GM21825 (cell line): ENCODE measurements around the gene TJAP1.
"Not testable (repeated sequence)": the region's sequence is repeated elsewhere in the genome, so short reads cannot be mapped to it uniquely, and the experiment has no call there.

ENCODE experiments used
- ATAC-seq: cut with Tn5 transposase; IDR thresholded peaks from one replicate; pipeline ENCODE4 v1.9.1; 2021; ENCODE audit warnings: mild to moderate bottlenecking, moderate library complexity; ENCODE audit not compliant: unreplicated experiment

Gene TJAP1

GRCh38 chr6:43481075-43481474 lies 3.7 kb downstream of the TJAP1 start:
- ATAC-seq: no peak

GRCh38 chr6:43481591-43482236 lies 4.3 kb downstream of the TJAP1 start:
- no peak for ATAC-seq

GRCh38 chr6:43488667-43489276 lies 11.4 kb downstream of the TJAP1 start:
- ATAC-seq: no peak

GRCh38 chr6:43489277-43490072 lies 12.1 kb downstream of the TJAP1 start:
- ATAC-seq: no peak

- ATAC-seq: no peak
Observed at GRCh38 chr6:43490523-43490939, 13.2 kb downstream of the TJAP1 start.

- ATAC-seq: no peak
Observed at GRCh38 chr6:43491750-43492661, 14.6 kb downstream of the TJAP1 start.

- ATAC-seq: no peak
Observed at GRCh38 chr6:43492673-43493072, 15.3 kb downstream of the TJAP1 start.

- no peak for ATAC-seq
Observed at GRCh38 chr6:43493230-43493629, 15.9 kb downstream of the TJAP1 start.

GRCh38 chr6:43493833-43494232 lies 16.5 kb downstream of the TJAP1 start:
- ATAC-seq: no peak

GRCh38 chr6:43494321-43494720 lies 17.0 kb downstream of the TJAP1 start:
- ATAC-seq: no peak

- no peak for ATAC-seq
Observed at GRCh38 chr6:43494766-43495165, 17.4 kb downstream of the TJAP1 start.

GRCh38 chr6:43495409-43495941 lies 18.1 kb downstream of the TJAP1 start:
- no peak for ATAC-seq

GRCh38 chr6:43496370-43497128 lies 19.2 kb downstream of the TJAP1 start:
- no peak for ATAC-seq

- ATAC-seq: no peak
Observed at GRCh38 chr6:43497129-43497396, 19.7 kb downstream of the TJAP1 start.

- no peak for ATAC-seq
Observed at GRCh38 chr6:43497689-43498088, 20.3 kb downstream of the TJAP1 start.

- not testable (repeated sequence) for ATAC-seq
Observed at GRCh38 chr6:43498291-43498690, 20.9 kb downstream of the TJAP1 start.

GRCh38 chr6:43499028-43499815 lies 21.9 kb downstream of the TJAP1 start:
- no peak for ATAC-seq

- ATAC-seq: no peak
Observed at GRCh38 chr6:43500921-43501320, 23.6 kb downstream of the TJAP1 start.

GRCh38 chr6:43502666-43503065 lies 25.3 kb downstream of the TJAP1 start:
- no peak for ATAC-seq
